K562 (cell line): ENCODE measurements around the gene CBX8. TPM values are rescaled to one million over a fixed set of nuclear protein-coding genes. Genes with fewer than 3 reads are reported as not detected.

Source experiments
- CTCFL ChIP-seq: IDR thresholded peaks from 2 replicates; pipeline ENCODE4 v1.6.1; 2011; ENCODE audit warnings: borderline replicate concordance, low read depth, mild to moderate bottlenecking, moderate library complexity, low read length; ENCODE audit not compliant: insufficient read depth, poor library complexity, severe bottlenecking
- FUS ChIP-seq: fragments of 200-400 bp; formaldehyde crosslinking; optimal IDR thresholded peaks from 2 replicates; pipeline ENCODE3; 2017; ENCODE audit warnings: low read depth, low read length
- GABPB1 ChIP-seq: sonication (generic); formaldehyde crosslinking; IDR thresholded peaks from 2 replicates; pipeline ENCODE4 v1.8.0; 2022; ENCODE audit warnings: mild to moderate bottlenecking, missing genetic modification reagents
- HLTF ChIP-seq: fragments of 450-650 bp; IDR thresholded peaks from 2 replicates; pipeline ENCODE4 v1.6.1; 2016
- IRF9 ChIP-seq: fragments of 450-650 bp; IDR thresholded peaks from 2 replicates; pipeline ENCODE4 v1.6.1; 2016; ENCODE audit warnings: missing biosample characterization, missing genetic modification characterization
- MGA ChIP-seq: fragments of 450-650 bp; IDR thresholded peaks from 2 replicates; pipeline ENCODE4 v1.6.1; 2016; ENCODE audit warnings: mild to moderate bottlenecking, moderate library complexity
- NFIC ChIP-seq: fragments of 450-650 bp; IDR thresholded peaks from 2 replicates; pipeline ENCODE4 v1.6.1; 2017; ENCODE audit warnings: mild to moderate bottlenecking, inconsistent platforms
- RBM25 ChIP-seq: fragments of 200-400 bp; formaldehyde crosslinking; IDR thresholded peaks from 2 replicates; pipeline ENCODE4 v1.6.1; 2018; ENCODE audit warnings: low read length, low read depth, moderate library complexity; ENCODE audit not compliant: severe bottlenecking
- SMARCA5 ChIP-seq: fragments of 450-650 bp; IDR thresholded peaks from 2 replicates; pipeline ENCODE4 v1.6.1; 2016
- STAT5B ChIP-seq: fragments of 250-450 bp; sonication (Bioruptor Pico); IDR thresholded peaks from 2 replicates; pipeline ENCODE4 v1.8.0; 2021; ENCODE audit warnings: mild to moderate bottlenecking, inconsistent platforms
- SUPT5H ChIP-seq: fragments of 450-650 bp; IDR thresholded peaks from 2 replicates; pipeline ENCODE4 v1.6.1; 2016
- TCF3 ChIP-seq: sonication (generic); formaldehyde crosslinking; IDR thresholded peaks from 2 replicates; pipeline ENCODE4 v1.4.0; 2020; ENCODE audit warnings: mild to moderate bottlenecking, missing genetic modification reagents
- ZSCAN32 ChIP-seq: fragments of 450-650 bp; formaldehyde crosslinking; IDR thresholded peaks from 2 replicates; pipeline ENCODE4 v1.4.0; 2020; ENCODE audit warnings: mild to moderate bottlenecking, moderate library complexity
- polyA plus RNA-seq, 8 experiments: library from polyadenylated mRNA; depleted of rRNA in 4 of 8; stranded (reverse) in 5 of 8; unstranded in 3 of 8; fragments of >200 nt; fragmentation: Nextera tagmentation in 2 of 8; fragmentation: Illumina TruSeq in 1 of 8; extraction: Ambion mirVana in 2 of 8; extraction: Trizol in 1 of 8; gene quantifications; 2 replicates each; pipeline versions ENCODE4 v1.2.1 to v1.2.3, GENCODE V29; 2011 to 2014; ENCODE audit warnings: inconsistent platforms in 1 of 8, missing spikeins in 1 of 8
- total RNA-seq, 7 experiments: library from RNA; depleted of rRNA in 6 of 7; stranded (reverse); fragments of >200 nt in 6 of 7; fragmentation: Illumina TruSeq in 2 of 7; extraction: Trizol in 2 of 7; gene quantifications; 2 replicates each; pipeline versions ENCODE4 v1.2.1 to v1.2.3, GENCODE V29; 2011 to 2021; ENCODE audit warnings: low replicate concordance in 1 of 7

Gene CBX8
- total and polyA plus RNA-seq, 9 of the 15 experiments (the other 6 are each of a cell fraction or from before 2014, with no cell fraction given), result 0.08 to 11.9 (median 2.6) TPM

- peak; percentile 26; the same call in 1 of the 2 replicates for TF ChIP-seq MGA
- TF ChIP-seq GABPB1 (CRISPR knock-in tag), result peak; percentile 13; the same call in 1 of the 2 replicates
- TF ChIP-seq NFIC, result peak; percentile 62
- peak; percentile 64; the same call in 1 of the 2 replicates for TF ChIP-seq SMARCA5
- TF ChIP-seq ZSCAN32, result no peak
- TF ChIP-seq FUS, result no peak
- no peak for TF ChIP-seq STAT5B (CRISPR knock-in tag)
- TF ChIP-seq SUPT5H, result 0 out of 2 replicates have a peak, but pooled peaks have one; percentile 33
- no peak for TF ChIP-seq TCF3 (CRISPR knock-in tag)
- TF ChIP-seq RBM25, result peak; percentile 98
- TF ChIP-seq CTCFL, result no peak
- TF ChIP-seq HLTF, result peak; percentile 33; the same call in 1 of the 2 replicates
- 0 out of 2 replicates have a peak, but pooled peaks have one; percentile 21 for TF ChIP-seq IRF9 (tag)
Observed at GRCh38 chr17:79810130-79811010, 13.5 kb upstream of the CBX8 start (continued).
